ENCODE results near the gene GPR37. TPM values are rescaled to one million over a fixed set of nuclear protein-coding genes. Genes with fewer than 3 reads are reported as not detected.

GPR37 gene
- total RNA-seq, 1 donor from 2014 or later: 0.13 TPM

DNA sequence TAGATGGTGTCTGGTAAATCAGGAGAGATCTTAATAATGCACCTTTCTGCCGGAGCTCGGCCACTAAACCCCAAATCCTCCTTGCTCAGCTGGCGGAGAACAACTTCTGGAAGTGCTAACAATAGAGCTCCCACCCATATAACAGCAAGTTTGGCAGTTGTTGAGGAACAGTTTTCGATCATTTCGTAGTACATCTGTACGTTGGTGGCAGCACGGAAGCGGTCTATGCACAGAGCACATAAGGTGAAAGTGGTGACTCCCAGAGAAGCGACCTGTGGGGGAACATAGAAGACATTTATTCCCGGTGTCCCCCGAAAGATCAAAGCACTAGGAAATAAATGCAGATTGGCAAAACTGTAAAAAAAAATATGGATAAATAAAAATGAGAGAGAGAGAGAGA is 18.5 kb downstream of the GPR37 start:
- DNase-seq (ENCODE audit: low spot score): no peak
- no peak for ATAC-seq
- intact Hi-C loops (cut with DNase I): no loop called here

DNA sequence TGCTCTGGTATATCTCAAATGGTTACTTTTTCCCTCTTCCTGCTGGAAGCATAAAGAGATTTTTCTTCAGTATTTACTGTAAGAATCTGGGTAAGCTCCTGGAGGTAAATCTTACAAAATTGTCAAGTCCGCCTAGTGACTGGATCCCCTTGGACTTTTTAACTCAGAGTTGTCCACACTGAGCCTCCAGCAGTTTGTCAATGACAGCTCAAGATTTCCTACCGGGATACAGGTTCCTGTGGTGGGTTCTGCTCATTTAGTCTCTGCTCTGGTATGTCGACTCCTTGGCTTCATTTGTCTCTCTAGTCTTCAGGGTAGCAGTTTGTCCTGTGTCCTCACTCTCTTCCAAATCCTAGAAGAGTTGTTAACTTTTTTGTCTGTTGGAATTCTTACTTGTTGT is 27.0 kb downstream of the GPR37 start:
- no peak for ATAC-seq
- no peak for DNase-seq (ENCODE audit: low spot score)
- intact Hi-C loops (cut with DNase I): no loop called here

DNA sequence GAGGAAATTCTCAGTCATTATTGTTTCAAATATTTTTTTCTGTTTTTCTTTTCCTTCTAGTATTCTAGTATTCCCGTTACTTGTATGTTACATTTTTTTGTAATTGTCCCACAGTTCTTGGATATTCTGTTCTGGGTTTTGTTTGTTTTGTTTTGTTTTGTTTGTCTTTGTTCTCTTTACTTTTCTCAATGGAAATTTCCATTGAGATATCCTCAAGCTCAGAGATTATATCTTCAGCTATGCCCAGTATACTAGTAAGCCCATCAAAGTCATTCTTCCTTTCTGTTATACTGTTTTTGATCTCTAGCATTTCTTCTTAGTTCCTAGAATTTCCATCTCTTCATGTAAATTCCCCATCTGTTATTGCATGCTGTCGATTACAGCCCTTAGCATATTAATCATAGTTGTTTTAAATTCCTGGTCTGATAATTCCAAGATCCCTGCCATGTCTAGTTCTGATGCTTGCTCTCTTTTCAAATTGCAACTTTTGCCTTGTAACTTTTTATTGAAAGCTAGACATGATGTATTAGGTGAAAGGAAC is 27.8 kb downstream of the GPR37 start:
- DNase-seq (ENCODE audit: low spot score) (no peak), ATAC-seq (no peak)
- intact Hi-C loops (cut with DNase I): no loop called here

DNA sequence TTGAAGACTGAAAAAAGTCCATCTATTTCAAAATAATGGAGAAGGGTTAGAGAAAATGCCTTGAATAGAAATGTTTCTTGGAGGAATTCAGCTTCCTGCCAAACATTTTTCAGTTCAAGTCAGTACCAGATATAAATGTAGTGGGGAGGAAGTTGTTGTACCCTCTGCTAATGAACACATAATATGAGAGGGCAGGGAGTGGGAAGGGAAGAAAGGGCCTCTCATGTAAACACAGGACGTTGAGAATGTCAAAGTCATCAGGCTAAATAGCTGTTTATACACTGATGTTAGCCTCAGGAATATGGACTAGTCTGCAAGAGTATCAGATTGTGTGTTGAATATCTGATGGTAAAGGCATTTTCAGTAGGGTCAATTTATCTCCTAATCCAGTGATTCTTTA is 37.0 kb downstream of the GPR37 start:
- intact Hi-C loops (cut with DNase I): no loop called here
- DNase-seq (ENCODE audit: low spot score) (no peak), ATAC-seq (no peak)

DNA sequence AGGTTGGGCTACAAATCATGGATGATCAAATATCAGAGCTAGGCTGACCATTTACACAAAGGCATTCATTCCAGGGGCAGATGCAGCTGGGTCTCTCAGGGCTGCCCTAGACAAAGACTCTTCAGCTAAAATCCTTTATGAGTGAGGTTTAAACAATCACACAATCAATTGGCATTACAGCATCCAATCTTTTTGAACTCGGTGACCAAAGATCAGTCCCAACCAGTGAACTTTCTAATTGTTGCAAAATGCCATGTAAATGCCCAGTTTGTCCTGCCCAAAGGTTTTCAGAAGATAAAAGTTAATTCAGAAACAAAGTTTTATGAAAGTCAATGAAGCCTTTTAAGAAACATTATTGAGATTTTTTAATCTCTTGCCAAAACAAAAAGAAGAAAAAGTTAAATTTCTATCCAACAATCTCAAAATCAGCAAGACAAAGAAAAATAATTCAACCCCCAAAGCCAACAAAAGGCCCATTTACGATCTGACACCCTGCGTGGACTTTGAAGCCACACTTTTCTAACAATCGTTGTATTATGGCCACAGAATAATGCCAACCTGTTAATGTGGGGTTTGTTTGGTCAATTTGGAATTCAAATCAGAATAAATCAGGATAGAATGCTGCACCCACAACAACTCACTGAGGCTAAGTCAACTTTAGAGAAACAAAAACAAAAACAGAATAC is 40.9 kb downstream of the GPR37 start:
- DNase-seq (ENCODE audit: low spot score) (no peak), ATAC-seq (no peak)
- intact Hi-C loops (cut with DNase I): no loop called here

DNA sequence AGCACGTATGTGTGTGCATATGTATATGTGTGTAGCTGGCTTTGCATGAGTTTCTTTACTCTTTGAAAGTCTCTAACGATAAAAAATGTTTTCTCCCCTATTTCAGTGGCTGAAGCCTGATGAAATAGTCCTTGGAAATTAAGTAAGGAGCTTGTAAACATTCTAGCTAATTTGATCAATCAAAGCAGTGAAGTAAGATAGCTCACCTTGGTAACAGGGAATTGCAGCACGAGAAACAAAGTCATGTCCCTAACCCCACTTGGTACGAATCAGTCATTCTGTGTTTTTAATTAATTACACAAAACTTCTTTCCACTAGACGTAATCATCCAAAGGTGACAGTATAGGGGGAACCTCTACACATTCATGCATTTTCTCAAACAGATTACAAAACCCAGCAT is 41.5 kb downstream of the GPR37 start:
- ATAC-seq (no peak), DNase-seq (ENCODE audit: low spot score) (no peak)
- intact Hi-C loops (cut with DNase I): no loop called here

DNA sequence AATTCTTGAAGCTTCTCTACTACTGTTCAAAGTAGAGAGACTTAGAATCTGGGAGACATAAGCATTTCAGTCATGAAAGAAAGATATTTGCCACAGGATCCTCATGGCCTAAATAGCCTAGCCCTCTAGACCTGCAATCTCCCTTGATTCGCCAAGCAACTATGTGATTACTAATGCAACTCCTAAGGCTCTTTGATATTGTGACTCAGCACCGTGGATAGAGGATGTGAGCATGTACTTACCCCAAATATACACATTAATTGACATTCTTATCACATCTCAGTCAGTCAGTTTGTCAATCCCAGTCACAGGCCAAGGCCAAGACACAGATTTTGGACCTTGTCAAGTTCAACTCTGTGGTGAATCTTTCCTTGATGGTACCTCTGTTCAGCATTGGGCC is 42.6 kb downstream of the GPR37 start:
- ATAC-seq (no peak), DNase-seq (ENCODE audit: low spot score) (no peak)
- intact Hi-C loops (cut with DNase I): no loop called here

DNA sequence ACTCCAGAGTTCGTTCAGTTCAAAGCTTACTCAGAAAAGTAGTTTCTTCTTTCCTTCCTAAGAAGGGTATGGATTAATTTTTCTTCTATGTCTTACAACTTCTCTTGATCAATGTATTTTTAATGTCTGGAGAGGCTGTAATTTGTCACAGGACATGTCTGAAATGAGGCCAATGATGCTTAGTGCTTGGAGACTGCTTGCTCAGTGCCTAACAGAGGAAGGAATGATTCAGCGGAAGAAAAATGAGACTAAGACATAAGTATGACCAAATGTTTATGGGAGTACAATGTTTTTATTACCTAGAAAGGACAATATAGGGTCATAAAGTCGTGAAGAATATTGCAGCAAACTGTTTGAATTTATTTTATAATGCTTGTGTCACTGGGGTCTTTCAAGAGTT is 43.3 kb downstream of the GPR37 start:
- DNase-seq (ENCODE audit: low spot score) (no peak), ATAC-seq (no peak)
- intact Hi-C loops (cut with DNase I): no loop called here

DNA sequence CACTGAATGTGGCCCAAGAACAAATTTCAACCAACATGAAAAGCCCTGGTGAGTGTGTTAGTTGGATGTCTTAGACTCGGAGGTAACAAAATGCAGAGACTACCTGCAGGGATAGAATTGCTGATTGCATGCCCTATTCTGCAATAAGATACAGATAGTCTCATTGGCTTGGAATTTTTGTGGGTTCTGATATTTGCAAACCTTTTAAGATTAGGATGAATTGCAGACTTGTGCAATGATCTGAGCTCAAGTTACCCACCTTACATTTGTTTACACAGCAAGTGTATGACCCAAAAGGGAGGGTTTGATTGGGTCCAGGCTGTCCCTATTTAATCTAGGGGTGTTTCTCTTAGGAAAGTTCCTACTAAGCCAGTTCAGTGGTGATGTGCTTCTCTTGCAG is 45.4 kb downstream of the GPR37 start:
- ATAC-seq: no peak
- intact Hi-C loops (cut with DNase I): no loop called here
- no peak for DNase-seq (ENCODE audit: low spot score)

DNA sequence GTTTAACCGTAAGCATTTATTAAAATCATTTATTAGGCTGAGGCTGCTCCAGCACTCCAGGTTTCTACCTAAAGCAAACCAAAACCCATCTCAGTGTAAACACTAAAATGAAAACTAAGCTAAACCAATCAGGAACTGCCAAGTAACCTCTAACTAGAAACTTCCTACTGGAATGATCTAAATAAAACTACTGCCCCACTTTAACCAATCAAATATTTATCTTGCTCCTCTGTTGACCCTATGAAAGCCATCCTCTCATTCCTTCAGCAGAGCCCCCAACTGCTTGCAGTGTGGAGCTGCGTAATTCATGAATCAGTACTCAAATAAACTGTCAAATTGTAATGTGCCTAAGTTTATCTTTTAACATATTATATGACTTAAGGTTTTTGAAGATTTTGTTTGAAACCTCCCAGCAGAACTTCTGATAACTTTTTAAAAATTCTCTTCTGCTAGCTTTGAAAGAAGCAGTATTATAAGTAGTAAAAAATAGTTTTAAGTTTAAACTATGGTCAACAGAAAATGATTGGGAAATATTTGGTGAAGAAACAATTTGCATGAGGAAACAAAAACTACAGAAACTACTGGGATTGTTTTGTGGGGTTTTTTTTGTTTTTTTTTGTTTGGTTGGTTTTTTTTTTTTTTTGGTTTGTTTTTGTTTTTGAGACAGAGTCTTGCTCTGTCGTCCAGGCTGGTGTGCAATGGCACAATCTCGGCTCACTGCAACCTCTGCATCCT is 47.4 kb downstream of the GPR37 start:
- intact Hi-C loops (cut with DNase I): no loop called here
- DNase-seq (ENCODE audit: low spot score) (no peak), ATAC-seq (no peak)

DNA sequence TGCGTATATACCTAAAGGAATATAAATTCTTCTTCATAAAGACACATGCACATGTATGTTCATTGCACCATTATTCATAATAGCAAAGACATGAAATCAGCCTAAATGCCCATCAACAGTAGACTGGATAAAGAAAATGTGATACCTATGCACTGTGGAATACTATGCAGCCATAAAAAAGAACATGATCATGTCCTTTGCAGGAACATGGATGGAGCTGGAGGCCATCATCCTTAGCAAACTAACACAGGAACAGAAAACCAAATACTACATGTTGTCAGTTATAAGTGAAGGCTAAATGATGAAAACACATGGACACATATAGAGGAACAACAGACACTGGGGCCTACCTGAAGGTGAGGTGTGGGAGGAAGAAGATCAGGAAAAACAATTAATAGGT is 48.7 kb downstream of the GPR37 start:
- no peak for ATAC-seq
- no peak for DNase-seq (ENCODE audit: low spot score)
- intact Hi-C loops (cut with DNase I): no loop called here

DNA sequence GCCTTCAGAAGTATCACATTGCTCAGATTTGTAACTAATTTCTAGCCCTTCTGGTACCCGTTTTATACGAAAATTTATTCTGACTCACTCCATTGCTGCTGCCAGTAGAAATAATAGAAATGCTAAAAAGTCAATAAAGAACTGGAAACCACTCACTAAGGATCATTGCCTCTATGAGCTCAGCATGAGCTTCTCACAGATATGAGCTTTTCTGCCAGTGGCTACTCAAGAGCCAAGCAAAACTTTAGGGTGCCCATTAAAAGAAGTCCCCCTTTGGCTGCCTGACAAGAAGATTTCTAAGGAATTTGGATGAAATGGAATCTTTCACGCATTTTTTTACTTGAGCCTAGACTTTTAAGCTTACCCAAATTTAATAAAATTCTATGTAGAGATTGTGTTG is 52.5 kb downstream of the GPR37 start:
- intact Hi-C loops (cut with DNase I): no loop called here
- ATAC-seq (no peak), DNase-seq (ENCODE audit: low spot score) (no peak)

DNA sequence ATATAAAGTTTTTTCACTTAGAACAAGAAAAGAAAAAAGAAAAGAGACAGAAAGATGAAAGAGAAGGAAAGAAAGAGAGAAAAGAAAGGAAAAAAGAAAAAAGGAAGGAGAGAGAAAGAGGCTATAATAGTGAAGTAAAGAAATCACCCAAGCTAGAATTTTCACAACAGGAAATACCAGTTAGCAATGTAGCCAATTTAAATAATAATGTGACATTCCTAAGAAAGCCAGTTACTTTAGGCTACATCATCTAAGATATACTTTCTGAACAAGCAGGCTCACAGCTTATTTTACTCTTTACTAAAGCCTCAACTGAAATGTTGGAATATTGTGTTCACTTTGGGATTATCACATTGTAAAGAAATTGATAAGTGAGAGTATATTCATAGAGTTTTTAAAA is 53.6 kb downstream of the GPR37 start:
- ATAC-seq: no peak
- intact Hi-C loops (cut with DNase I): no loop called here
- no peak for DNase-seq (ENCODE audit: low spot score)

DNA sequence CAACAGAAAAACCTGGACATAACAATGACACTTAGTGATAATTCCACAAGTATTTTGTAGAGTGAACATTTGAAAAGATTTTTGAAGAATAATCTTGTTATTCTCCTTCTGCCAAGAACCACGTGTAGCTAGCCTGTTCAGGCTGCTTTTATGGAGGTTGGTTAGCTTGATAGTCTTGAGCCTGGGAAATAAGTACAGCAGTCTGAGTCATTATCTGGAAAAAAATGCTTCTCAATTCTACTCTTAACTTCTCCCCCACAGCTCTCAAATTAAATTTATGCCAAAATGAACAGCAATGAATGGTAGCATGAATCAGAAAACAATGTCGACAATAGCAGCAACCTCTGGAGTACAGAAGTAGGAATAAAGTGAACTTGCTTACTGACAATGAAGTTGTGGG is 63.2 kb downstream of the GPR37 start:
- no peak for DNase-seq (ENCODE audit: low spot score)
- ATAC-seq: no peak
- intact Hi-C loops (cut with DNase I): no loop called here

DNA sequence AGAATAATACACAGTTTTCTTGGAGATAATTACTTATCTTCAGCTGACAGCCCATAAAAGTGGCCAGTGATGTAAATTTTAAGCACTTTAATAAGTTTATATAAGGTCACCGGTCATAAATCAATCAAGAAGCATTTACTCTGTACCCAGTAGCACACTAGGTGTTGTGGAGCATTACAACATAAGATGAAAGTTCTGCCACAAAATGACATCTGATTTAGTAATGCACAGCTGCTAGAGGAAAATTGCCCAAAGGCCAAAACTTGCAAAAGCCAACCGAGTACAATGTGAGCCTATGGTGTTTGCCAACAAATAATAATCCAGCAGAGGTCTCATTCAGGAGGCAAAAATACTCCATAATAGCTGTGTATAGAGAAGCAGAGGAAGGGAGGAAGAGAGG is 63.6 kb downstream of the GPR37 start:
- intact Hi-C loops (cut with DNase I): no loop called here
- DNase-seq (ENCODE audit: low spot score) (no peak), ATAC-seq (no peak)

DNA sequence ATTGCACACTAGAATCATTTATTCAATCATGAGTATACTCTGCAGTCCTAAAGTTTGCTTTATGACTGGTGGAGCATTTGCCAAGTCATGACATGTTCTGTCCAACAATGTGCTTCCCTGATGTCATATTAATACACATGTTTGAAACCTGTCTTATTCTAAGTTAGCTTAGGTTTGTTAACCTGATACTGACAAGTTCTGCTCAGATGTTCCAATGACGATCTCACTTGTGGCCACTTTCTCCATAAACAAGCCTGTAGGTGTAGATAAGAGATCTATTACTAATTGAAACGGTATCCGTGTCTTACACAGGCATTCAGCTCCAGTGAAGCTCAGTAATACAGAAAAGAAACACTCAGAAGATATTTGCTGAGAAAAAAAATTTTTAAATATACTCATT is 64.9 kb downstream of the GPR37 start:
- no peak for DNase-seq (ENCODE audit: low spot score)
- no peak for ATAC-seq
- intact Hi-C loops (cut with DNase I): no loop called here

DNA sequence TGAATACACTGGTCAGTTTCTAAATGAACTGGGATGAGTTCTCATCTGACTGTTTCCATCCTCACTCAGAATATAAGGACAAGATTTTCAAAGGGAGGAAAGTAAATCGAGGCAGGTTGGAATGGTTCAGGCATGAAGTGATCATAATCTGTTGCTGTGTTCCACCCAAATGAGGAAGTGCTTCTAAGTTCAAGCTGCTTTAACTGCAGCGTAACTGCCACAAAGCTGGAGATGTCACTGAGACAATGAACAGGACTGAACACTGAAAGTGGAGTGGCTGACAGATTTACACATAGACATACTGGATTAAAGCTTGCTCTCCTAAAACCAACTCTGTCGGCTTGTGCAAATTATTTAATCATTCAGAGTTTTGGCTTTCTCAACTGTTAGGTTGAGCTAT is 66.6 kb downstream of the GPR37 start:
- intact Hi-C loops (cut with DNase I): no loop called here
- DNase-seq (ENCODE audit: low spot score) (no peak), ATAC-seq (no peak)

DNA sequence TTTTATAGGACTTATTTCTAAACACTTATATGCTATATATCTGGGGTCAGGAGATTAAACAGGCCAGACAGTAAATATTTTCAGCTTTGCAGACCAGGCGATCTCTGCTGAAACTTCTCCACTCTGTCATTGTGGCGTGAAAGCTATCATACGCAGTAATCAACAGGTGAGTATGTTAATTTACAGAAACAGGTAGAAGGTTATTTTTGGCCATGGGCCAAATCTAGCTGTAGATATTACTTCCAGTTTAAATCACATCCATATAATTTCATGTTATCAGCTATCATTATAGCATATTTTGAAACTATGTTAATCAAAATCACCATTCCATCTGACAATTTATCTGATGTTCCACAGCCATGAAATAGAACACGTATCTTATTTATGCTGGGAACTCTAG is 67.8 kb downstream of the GPR37 start:
- ATAC-seq: no peak
- intact Hi-C loops (cut with DNase I): no loop called here

More for the DNA sequence above, 67.8 kb downstream of the GPR37 start:
- DNase-seq (ENCODE audit: low spot score): no peak

All from sciatic nerve (tissue), 2 donors.